ELR (cell line): Measurements from ENCODE around the gene RNF17.
"Not testable (repeated sequence)": the region's sequence is repeated elsewhere in the genome, so short reads cannot be mapped to it uniquely, and the experiment has no call there.

ENCODE experiments used
- DNase-seq: peaks from one replicate; pipeline ENCODE4 v3.0.0-alpha.2; 2015; ENCODE audit warnings: low read depth

The RNF17 gene

DNA sequence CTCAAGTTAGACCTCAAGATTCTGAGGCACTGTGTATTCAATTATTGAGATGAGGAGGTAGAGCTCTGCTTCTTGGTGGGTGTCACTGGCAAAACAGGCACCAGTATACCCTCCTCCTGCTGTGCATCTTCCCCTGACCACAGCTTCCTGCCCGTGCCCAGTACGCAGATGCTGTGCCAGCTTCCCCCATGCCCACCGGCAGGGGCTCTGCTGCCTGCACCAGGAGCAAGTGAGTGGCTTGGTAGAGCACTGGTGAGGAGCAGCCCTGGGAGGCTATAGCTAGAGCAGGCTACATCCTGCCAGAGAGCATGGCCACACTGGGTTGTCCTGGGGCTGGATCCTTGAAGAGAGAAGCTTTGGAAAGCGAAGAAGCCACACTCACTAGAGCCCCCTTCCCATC, 21.0 kb upstream of the RNF17 start:
- DNase-seq: no peak

DNA sequence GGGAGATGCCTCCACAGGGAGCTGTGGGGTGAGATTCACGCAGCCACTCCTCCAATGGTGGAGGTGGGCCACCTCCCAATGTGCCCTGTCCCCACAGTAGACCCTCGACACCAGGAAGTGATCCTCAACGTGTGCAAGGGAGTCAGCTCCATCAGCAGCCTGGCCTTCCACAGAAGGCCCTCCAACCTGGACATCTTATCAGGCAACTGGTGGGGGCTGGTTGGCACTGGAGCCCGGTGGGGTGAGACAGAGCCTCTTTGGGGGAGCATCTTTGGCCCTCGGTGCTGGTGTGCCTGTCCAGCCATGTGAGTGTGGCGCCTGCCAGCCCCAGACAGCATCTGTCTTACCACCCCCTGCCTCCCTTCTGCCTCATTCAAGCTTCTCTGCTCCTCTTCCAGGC, 19.7 kb upstream of the RNF17 start:
- DNase-seq: no peak

DNA sequence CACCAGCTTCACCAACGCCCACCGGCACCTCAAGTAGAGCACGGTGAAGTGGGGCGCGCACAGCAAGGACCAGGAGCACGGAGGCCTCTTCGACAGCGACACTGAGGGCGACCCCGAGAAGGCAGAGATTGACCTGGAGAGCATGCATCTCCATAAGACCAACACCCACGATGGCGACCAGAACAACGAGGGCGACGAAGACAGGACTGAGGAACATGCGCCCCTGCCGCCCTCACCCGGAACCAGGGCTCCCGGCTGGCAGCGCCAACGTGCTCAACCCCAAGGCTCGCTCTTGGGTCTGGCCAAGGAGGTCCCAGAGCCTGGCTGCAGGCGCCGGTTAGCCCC, 18.5 kb upstream of the RNF17 start:
- no peak for DNase-seq

DNA sequence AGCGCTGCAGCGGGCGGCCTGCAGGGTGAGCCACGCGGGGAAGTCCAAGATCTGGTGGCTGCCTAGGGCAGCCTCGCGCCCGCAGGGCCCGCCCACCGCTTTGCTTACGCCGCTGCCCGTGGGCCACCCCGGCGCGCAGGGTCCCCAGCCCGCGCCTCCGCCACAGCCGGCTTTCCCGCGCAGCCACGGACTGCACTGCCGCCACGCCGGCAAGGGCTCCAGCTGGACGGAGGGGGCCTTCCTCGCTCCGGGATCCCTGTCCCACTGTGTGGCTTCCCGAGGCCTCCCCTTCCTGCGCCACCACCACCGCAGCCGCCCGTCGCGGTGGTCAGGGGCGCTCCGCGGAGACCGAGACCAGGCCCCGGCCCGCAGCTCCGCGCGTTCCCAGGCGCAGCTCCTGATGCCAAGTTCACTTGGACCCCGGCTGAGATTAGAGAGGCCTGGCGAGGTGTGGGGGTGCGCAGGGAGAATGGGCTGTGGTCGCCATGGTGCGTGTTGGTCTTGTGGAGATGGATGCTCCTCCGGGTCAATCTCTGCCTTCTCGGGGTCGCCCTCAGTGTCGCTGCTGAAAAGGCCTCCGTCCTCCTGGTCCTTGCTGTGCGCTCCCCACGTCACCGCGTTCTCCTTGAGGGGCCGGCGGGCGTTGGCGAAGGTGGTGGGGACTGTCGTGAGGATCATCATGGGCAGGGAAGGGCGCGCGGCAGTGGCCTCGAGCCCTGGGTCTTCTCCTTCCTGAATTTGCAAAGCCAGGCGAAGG, 17.9 kb upstream of the RNF17 start:
- DNase-seq: no peak

DNA sequence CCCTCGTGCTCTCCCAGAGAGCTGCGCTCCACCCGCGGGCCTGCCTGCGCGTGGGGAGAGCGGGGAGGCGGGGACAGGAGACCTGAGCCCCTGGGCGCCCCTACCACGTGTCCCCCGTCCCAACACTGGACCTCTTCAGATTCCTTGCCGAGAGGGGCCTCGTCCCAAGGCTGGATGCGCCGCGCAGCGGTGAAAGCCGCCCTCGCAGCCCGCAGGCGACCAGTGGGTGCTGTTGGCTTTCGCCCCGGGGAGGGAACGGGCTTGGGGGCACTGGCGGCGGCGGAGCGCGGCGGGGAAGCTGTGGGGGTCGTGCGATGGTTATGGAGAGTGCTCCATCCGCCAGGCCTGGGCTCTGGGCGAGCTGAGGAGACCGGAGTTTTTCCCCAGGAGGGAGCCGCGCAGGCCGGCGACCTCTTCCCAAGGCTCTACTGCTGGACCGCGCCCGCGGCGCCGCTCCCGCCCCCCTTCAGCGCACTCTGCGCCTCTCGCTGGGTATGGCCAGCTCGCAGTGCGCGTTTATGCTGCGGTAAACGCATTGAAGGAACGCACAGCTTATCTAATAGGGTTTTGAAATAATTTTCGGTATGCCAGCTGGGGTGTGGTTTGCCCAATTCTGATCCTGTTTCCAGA, 17.2 kb upstream of the RNF17 start:
- peak; percentile 15 for DNase-seq

DNA sequence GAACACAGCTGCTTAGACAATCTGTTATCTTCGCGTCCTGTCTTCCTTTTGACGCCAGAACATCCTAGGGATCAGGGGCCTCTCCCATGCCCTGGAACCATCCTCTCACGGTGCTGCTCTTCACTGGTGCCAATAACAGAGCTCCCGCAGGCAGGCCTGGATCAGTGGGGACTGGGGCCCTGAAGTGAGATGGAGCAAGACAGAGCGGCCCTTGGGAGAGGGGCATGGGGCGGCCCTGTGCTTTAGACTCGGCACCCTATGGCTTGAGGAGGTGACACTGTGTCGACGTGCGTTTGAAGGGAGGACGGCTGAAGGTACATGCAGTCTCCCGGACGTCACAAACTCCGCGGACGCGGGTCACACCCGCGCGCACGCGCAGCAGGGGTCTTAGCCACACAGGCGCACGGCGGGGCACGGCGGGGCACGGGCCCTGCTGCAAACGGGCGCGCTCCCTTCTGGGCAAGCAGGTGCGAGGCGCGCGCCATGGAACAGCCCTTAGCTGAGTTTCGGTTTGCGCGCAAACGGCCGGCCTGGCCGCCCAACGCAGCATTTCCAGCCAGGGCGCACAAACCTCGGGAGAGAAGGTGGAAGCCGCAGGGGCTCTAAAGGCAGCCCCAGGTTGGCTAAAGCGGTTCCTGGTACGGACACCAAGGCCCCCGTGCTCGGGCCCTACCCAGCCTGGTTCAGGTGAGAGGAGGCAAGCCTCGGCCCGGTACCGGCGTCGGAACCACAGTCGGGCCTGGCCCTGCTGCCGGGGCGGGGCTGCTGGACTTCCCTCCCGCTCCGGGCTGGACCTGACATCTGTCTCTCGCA, 16.5 kb upstream of the RNF17 start:
- DNase-seq: peak; percentile 19

DNA sequence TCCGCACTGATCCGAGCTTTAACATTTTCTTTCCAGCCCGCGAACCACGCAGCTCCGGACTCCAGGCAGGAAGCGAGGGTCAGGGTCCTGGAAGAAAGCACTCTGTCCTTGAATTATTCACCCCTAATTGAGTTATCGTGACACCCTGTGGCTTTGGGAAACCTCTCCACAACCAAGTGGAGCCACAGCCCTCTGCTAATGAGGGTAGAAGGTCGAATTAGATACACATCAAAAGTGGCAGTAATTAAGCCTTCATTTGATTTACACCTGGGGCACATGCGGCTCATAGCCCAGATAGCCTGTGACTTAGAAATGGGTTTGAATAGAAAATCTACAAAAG, 15.9 kb upstream of the RNF17 start:
- no peak for DNase-seq

DNA sequence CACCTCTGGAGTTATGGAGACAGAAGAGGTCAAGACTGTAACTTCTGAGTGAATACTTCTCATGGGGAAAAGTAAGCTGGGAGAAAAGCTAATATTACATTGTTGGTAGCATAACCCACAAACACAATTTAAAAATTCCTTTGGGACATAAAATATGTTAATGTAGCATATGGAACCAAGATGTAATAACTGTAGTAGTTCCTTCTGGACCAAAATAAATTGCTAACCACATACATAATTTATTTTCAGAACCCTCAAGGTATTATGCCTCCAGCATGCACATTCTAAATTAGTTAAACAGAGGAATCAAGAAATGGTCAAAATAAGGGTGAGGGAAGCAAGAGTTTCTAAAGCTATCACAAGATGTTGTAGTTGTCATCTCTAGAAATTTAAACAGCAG, 4.8 kb upstream of the RNF17 start:
- no peak for DNase-seq

DNA sequence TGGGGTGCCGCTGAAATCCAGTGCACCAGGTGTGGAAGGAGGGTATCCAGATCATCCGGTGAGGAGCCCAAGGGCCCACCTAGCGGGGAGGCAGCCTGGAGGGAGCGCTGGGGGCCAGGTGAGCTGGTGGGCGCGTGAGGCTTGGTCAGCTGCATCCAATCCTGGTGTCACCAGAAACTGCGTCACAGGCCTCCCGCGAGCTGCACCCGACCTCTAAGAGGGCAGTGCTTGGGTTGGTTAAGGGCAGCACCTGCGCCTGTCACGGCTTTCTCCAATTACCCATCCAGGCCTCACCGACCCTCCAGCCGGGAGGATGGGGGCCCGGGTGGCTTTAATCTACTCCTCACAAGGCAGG, 284 bp downstream of the RNF17 start:
- no peak for DNase-seq

DNA sequence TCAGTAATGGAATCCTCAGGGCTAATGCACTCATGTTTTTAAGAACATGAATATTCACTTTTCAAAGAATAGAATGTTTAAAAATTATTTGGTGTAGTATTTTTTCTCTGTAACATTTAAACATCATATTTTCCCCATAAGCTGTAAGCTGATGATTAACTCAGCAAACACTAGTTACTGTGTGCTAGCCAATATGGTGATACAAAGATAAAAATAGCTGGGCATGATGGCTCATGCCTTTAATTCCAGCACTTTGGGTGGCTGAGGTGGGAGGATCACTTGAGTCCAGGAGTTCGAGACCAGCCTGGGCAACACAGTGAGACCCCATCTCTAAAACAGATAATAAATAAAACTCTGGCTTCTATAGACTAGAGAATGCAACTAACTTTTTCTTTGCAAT, 13.2 kb downstream of the RNF17 start:
- no peak for DNase-seq

DNA sequence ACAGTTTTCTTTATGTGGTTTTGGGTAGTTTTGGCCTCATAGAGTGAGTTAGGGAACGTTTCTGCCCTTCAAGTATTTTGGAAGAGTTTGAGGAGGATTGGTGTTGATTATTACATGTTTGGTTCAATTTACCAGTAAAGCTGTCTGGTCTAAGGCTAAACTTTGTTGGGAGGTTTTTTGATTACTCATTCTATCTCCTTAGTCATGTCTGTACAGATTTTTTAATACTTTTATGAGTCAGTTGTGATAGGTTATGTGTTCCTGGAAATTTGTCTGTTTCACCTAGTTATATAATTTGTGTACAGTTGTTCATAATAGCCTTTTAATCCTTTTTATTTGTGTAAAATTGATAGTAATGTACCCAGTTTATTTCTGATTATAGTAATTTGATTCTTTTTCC, 20.4 kb downstream of the RNF17 start:
- DNase-seq: peak; percentile 16

DNA sequence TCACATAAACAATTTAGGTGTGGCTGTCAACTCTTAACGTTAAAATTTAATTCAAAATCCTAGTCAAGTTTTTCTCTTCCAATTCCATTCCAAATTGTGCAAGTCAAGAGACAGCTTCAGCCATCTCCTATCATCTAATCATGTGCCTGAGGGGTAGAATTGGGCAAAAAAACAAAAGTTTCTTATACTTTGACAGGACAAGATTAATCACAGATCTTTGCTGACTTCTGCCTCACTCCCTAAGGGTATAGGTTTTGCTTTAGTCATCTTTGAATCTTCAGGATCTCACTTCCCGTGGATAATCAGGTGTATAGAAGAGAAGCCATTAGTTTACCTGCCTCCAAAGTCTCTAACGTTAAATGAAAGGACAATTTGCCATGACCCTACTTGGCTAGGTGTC, 24.6 kb downstream of the RNF17 start:
- DNase-seq: no peak

DNA sequence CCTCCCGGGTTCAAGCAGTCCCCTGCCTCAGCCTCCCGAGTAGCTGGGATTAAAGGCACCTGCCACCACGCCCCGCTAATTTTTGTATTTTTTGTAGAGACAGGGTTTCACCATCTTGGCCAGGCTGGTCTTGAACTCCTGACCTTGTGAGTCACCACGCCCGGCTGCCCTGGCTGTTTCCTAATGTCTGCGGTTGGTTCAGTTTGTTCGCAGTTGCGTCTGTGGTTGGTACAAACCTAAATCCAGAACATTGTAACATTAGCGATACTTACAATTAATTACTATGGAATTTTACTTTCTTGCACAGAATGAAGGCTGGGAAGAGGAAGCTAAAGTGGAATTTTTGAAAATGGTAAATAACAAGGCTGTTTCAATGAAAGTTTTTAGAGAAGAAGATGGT, 38.1 kb downstream of the RNF17 start:
- peak; percentile 41 for DNase-seq

DNA sequence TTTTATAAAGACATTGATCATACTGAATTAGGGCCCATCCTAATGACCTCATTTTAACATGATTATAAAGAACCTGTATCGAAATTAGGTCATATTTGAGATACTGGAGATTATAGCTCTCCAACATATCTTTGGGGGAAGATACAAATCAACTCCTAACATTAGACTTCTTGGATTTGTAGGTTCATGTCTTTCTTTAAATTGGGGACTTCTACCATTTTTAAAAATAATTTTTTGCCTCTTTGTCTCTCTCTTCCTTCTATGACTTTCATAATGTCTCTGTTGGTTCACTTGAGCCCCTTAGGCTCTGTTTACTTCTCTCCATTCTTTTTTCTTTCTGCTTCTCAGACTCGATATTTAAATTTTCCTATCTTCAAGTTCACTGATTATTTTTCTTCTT, 57.2 kb downstream of the RNF17 start:
- DNase-seq: no peak

DNA sequence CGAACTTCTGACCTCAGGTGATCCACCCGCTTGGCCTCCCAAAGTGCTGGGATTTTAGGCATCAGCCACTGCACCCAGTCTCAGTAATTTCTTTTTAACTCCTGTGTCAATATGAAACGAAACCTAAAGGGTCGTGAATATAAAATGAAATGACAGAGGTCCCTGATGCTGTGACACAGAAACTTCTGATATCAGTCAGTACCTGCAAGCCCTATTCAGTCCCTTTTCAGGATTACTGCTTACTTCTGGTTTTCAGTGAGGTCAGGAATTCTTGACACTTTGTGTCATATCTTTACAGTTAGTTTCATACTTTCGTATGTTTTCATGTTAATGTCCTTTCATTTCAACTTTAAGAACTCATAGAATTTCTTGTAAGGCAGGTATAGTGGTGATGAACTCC, 58.7 kb downstream of the RNF17 start:
- DNase-seq: no peak

DNA sequence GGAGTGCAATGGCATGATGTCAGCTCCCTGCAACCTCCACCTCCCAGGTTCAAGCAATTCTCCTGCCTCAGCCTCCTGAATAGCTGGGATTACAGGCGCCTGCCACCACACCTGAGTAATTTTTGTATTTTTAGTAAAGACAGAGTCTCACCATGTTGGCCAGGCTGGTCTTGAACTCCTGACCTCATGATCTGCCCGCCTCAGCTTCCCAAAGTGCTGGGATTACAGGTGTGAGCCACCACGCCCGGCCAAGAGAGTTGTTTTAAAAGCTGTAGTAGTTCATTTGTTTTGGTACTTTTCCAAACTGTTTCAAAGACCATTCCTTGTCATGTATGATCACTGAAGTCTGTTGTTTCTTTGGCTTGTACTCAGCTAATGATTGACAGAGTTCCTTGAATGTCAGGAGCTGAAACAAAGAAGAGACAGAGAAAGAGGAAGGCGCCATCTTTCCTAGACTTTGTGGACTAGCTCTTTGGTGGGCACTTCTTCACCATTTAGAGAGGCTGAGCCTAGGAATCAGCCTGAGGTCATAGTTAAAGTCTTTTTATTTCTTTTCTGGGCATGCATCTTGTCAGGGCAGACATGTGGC, 59.2 kb downstream of the RNF17 start:
- not testable (repeated sequence) for DNase-seq

DNA sequence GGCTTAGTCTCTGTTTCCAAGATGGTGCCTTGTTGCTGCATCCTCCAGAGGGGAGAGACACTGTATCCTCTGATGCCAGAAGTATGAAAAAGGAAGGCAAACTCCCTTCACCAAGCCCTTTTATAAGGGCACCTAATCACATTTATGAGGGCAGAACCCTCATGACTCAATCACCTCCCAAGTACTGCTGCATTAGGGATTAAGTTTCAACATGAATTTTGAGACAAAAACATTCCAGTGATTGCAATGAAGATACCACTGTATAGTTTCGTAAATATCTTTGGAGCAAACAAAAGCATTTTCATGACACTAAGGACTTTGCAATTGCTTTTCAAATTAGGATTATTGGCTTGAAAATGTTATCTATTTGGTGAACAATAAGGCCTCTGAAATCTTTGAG, 63.8 kb downstream of the RNF17 start:
- no peak for DNase-seq

DNA sequence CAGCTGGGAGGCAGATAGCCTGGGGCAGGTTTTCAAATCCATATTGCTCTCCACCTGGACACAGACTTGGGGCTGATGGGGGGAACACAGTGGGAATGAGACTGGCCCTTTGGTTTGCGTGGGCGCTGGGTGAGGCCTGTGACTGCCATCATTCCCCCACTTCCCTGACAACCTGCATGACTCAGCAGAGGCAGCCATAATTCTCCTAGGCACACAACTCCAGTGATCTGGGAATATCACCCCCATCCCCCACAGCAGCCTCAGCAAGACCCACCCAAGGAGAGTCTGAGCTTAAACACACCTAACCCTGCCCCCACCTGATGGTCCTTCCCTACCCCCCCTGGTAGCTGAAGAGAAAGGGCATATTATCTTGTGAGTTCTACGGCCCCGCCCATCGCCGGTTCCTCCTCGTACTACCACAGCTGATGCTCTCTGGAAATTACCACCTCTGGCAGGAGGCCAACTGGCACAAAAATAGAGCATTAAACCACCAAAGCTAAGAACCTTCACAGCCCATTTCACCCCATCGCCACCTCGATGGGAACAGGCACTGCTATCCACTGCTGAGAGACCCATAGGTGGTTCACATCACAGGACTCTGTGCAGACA, 71.0 kb downstream of the RNF17 start:
- no peak for DNase-seq

DNA sequence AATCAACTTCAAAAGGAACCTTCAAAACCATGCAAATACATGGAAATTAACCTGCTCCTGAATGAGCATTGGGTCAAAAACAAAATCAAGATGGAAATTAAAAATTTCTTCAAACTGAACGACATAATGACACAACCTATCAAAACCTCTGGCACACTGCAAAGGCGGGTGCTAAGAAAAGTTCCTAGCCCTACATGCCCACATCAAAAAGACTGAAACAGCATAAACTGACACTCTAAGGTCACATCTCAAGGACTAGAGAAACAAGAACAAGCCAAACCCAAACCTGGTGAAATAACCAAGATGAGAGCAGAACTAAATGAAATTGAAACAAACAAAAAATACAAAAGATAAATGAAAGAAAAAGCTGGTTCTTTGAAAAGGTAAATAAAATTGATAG, 73.6 kb downstream of the RNF17 start:
- DNase-seq: not testable (repeated sequence)

DNA sequence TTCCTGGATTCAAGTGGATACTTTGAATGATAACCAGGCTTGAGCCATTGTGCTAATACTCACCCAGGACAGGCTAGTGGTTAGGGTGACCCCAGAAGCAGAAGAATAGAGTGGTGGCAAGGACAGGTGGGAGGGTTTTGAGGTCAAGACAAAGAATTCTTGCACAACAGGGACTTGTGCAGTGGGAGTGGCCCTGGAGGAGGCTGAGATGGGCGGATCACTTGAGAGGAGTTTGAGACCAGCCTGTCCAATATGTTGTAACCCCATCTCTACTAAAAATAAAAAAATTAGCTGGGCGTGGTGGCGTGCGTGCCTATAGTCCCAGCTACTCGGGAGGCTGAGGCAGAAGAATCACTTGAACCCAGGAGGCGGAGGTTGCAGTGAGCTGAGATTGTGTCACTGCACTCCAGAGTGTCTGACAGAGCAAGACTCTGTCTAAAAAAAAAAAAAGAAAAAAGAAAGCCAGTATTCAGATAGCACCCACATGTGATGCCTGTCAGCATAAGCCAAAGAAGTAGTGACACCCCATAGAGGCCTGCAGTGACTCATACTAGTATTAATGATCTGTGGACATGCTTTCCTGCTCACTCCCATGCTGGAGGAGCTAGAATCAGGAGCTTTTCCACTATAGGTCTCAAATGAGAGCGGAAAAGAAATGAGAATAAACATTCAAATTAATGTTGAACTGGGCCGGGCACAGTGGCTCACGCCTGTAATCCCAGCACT, 78.7 kb downstream of the RNF17 start:
- peak; percentile 13 for DNase-seq

DNA sequence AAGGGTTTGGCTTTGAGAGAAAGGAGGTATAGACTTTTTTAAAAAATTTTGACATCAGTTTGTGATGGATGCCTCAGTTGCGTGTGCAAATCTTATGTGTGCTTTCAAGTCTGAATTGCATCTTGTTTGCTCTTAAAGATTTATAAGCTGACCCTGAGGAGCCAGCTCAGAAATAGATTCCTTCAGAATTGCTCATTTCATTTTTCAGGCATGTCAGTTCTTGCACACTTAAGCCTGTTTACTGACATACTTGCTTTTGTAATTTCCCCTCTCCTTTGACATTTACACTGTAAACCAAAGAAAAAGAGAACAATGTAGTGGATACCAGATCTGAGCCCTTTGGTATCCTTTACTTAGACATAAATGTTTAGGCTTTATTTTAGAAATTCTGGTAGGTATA, 87.6 kb downstream of the RNF17 start:
- peak; percentile 4 for DNase-seq

DNA sequence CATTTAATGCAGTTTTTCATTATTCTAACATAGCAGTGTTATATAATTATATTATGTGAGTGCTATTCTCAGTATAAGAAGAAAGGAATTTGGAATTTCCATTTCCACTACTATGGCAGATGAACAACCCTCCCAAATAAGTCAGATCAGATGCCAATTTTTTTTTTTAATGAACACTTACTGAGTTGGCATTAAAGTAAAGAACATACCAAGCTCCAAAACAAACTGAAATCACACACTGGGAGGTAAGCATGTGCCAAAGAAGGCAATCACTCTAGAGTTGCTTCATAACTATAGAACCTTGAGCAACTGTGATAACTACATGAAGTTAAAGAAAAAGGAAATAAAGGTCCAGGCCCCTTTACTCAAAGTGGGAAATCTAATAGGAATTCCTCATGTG, 90.3 kb downstream of the RNF17 start:
- no peak for DNase-seq
